ENCODE data around the gene CAMK1.
A peak's percentile ranks its signal among the peaks of the same experiment; 100 is the strongest.

CAMK1 gene

GRCh38 chr3:9769426-9770275 lies at the start of gene CAMK1:
Gene CAMK1 (minus strand): TSS chr3:9769947. CDS start chr3:9767749, 2,198 bp downstream.
- DNase-seq: peak; percentile 67

- no peak for DNase-seq
These were observed 49.1 kb upstream of the CAMK1 start for GRCh38 chr3:9818666-9819335.

GRCh38 chr3:9817436-9817835 lies 47.7 kb upstream of the CAMK1 start:
- no peak for DNase-seq

- no peak for DNase-seq
These were observed 46.2 kb upstream of the CAMK1 start for GRCh38 chr3:9815986-9816385.

- no peak for DNase-seq
These were observed 43.2 kb upstream of the CAMK1 start for GRCh38 chr3:9812870-9813483.

GRCh38 chr3:9810846-9811245 lies 41.1 kb upstream of the CAMK1 start:
- no peak for DNase-seq

- no peak for DNase-seq
These were observed 40.7 kb upstream of the CAMK1 start for GRCh38 chr3:9810433-9810770.

GRCh38 chr3:9809615-9810432 lies 40.1 kb upstream of the CAMK1 start, which contains the start of gene TTLL3:
Gene TTLL3 (plus strand): TSS chr3:9810262. CDS start chr3:9810662, 400 bp downstream.
- DNase-seq: peak; percentile 48

- DNase-seq: no peak
These were observed 39.5 kb upstream of the CAMK1 start for GRCh38 chr3:9809239-9809614.

GRCh38 chr3:9808345-9809037 lies 38.7 kb upstream of the CAMK1 start:
- peak; percentile 62 for DNase-seq

- DNase-seq: no peak
These were observed 38.2 kb upstream of the CAMK1 start for GRCh38 chr3:9807981-9808344.

GRCh38 chr3:9806688-9807589 lies 37.2 kb upstream of the CAMK1 start:
- no peak for DNase-seq

GRCh38 chr3:9806137-9806536 lies 36.4 kb upstream of the CAMK1 start:
- no peak for DNase-seq

- no peak for DNase-seq
These were observed 35.2 kb upstream of the CAMK1 start for GRCh38 chr3:9804996-9805395.

- DNase-seq: no peak
These were observed 33.7 kb upstream of the CAMK1 start for GRCh38 chr3:9803494-9803893.

GRCh38 chr3:9800529-9800928 lies 30.8 kb upstream of the CAMK1 start:
- no peak for DNase-seq

- no peak for DNase-seq
These were observed 27.6 kb upstream of the CAMK1 start for GRCh38 chr3:9797196-9797945.

GRCh38 chr3:9795207-9795606 lies 25.5 kb upstream of the CAMK1 start:
- DNase-seq: no peak

- DNase-seq: no peak
These were observed 24.7 kb upstream of the CAMK1 start for GRCh38 chr3:9794400-9794799.

GRCh38 chr3:9793161-9793781 lies 23.5 kb upstream of the CAMK1 start:
- no peak for DNase-seq

Data from activated naive CD4-positive, alpha-beta T cell treated with anti-CD3 and anti-CD28 coated beads, Interleukin-2, amount 50 U/mL, for 16 hours (primary cell).